Measurements from ENCODE around the gene JAML.
"Not testable (repeated sequence)": the region's sequence is repeated elsewhere in the genome, so short reads cannot be mapped to it uniquely, and the experiment has no call there.

GRCh38 chr11:118192817-118193216, 32.0 kb downstream of the JAML start:
- not testable (repeated sequence) for TF ChIP-seq POLR2A (IDR thresholded peaks at IDR 0.05; ENCODE audit: low read length); GATA1 (IDR thresholded peaks at IDR 0.05; ENCODE audit: low read depth, low read length)

All from erythroblast (primary cell).